Left lobe of liver (tissue), 2 donors: ENCODE results near the gene TMEM161A. TPM values are rescaled to one million over a fixed set of nuclear protein-coding genes. Genes with fewer than 3 reads are reported as not detected.

Source experiments
- ATAC-seq: fragments of 200-7000 bp; cut with Tn5 transposase; one replicate; pipeline ENCODE4 v1.9.1; 2020; ENCODE audit warnings: mild to moderate bottlenecking, moderate library complexity
- DNase-seq: peaks from one replicate; pipeline ENCODE4 v3.0.0-alpha.2; 2020; ENCODE audit warnings: low spot score
- total RNA-seq: library from RNA; stranded (reverse); gene quantifications from one replicate; pipeline ENCODE4 v1.2.1, GENCODE V29; 2021
- donor health status: DM: no; HTN: no; CAD: no; lungs with moderate emphysema.
- donor health status: DM: no; HTN: yes; CAD: no.

The TMEM161A gene
- total RNA-seq, 1 donor from 2014 or later, result 24.9 TPM

- ATAC-seq (peak; percentile 60), DNase-seq (peak; percentile 96)
Observed at GRCh38 chr19:19098703-19099632, 39.3 kb downstream of the TMEM161A start.

- no peak for ATAC-seq
- DNase-seq, result no peak
Observed at GRCh38 chr19:19098084-19098702, 40.1 kb downstream of the TMEM161A start.

- peak; percentile 45 for ATAC-seq
- peak; percentile 96 for DNase-seq
Observed at GRCh38 chr19:19096641-19097627, 41.3 kb downstream of the TMEM161A start.

- peak; percentile 29 for ATAC-seq
- DNase-seq, result peak; percentile 69
Observed at GRCh38 chr19:19095691-19096090, 42.6 kb downstream of the TMEM161A start.

GRCh38 chr19:19094513-19094912 is 43.8 kb downstream of the TMEM161A start:
- DNase-seq (peak; percentile 56), ATAC-seq (peak; percentile 8)

- ATAC-seq (peak; percentile 9), DNase-seq (no peak)
Observed at GRCh38 chr19:19087676-19088075, 50.6 kb downstream of the TMEM161A start.

- DNase-seq (no peak), ATAC-seq (peak; percentile 20)
Observed at GRCh38 chr19:19083413-19084178, 54.7 kb downstream of the TMEM161A start.

- DNase-seq (peak; percentile 78), ATAC-seq (peak; percentile 68)
Observed at GRCh38 chr19:19081642-19082151, 56.6 kb downstream of the TMEM161A start.

GRCh38 chr19:19079571-19079970 is 58.7 kb downstream of the TMEM161A start:
- DNase-seq (no peak), ATAC-seq (no peak)

GRCh38 chr19:19078801-19079200 is 59.5 kb downstream of the TMEM161A start:
- no peak for ATAC-seq
- no peak for DNase-seq

- no peak for DNase-seq
- ATAC-seq, result peak; percentile 19
Observed at GRCh38 chr19:19077103-19077502, 61.2 kb downstream of the TMEM161A start.

GRCh38 chr19:19076476-19076875 is 61.8 kb downstream of the TMEM161A start:
- ATAC-seq, result no peak
- DNase-seq, result no peak

- no peak for ATAC-seq
- DNase-seq, result no peak
Observed at GRCh38 chr19:19075126-19075525, 63.2 kb downstream of the TMEM161A start.

- DNase-seq (no peak), ATAC-seq (peak; percentile 20)
Observed at GRCh38 chr19:19074196-19074882, 63.9 kb downstream of the TMEM161A start.

GRCh38 chr19:19071897-19072296 is 66.4 kb downstream of the TMEM161A start:
- DNase-seq (no peak), ATAC-seq (no peak)
